HG02840 (cell line): ENCODE results near the gene SHOX.
"Not testable (repeated sequence)": the region's sequence is repeated elsewhere in the genome, so short reads cannot be mapped to it uniquely, and the experiment has no call there.

Source experiments
- ATAC-seq: cut with Tn5 transposase; IDR thresholded peaks from one replicate; pipeline ENCODE4 v1.9.1; 2021; ENCODE audit warnings: mild to moderate bottlenecking, moderate library complexity, moderate number of reproducible peaks; ENCODE audit not compliant: unreplicated experiment, low FRiP score

Gene SHOX

DNA sequence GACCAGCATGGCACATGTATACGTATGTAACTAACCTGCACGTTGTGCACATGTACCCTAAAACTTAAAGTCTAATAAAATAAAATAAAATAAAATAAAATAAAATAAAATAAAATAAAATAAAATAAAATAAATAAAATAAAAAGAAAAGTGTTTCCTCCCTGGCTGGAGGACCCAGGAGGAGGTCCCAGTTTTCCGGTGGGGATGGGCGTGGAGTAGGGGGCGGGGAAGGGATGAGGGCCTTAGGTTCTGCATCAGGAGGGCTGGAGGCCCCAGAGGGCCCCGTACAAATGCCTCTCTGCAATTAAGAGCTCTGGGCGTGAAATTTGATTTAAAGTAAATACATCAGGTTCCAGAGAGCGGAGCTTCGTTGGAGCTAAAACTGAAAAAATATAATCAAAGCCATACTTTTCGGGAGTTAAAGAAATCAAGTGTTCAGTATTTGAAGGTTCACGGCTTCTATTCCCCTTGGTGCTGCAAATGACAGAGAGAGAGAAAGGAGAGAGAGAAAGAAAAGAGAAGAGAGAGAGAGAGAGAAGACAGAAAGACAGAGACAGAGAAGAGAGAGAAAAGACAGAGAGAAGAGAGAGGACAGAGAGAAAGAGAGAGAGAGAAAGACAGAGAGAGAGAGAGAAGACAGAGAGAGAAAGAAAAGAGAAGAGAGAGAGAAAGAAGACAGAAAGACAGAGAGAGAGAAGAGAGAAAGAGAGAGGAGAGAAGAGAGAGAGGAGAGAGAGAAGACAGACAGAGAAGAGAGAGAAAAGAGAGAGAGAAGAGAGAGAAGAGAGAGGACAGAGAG is 8.7 kb upstream of the SHOX start:
- no peak for ATAC-seq

DNA sequence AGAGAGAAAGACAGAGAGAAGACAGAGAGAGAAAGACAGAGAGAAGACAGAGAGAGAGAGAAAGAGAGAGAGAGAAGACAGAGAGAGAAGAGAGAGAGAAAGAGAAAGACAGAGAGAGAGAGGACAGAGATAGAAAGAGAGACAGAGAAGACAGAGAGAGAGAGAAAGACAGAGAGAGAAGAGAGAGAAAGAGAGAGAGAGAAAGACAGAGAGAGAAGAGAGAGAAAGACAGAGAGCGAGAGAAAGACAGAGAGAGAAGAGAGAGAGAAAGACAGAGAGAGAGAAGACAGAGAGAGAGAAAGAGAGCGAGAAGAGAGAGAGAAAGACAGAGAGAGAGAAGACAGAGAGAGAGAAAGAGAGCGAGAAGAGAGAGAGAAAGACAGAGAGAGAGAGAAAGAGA is 7.8 kb upstream of the SHOX start:
- ATAC-seq = not testable (repeated sequence)

DNA sequence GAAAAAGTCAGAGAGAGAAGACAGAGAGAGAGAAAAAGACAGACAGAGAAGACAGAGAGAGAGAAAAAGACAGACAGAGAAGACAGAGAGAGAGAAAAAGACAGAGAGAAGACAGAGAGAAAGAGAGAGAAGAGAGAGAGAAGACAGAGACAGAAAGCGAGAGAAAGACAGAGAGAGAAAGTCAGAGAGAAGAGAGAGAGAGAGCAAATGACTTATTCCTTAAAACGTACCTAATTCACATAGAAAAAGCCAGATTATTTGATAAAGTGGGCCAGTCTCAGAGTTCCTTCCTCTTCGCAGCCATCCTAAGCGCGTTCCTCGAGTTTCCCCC is 7.4 kb upstream of the SHOX start:
- ATAC-seq = no peak

GRCh38 chrX:623599-624315 is 6.8 kb upstream of the SHOX start:
- no peak for ATAC-seq

- ATAC-seq = no peak
Measured at GRCh38 chrX:625137-625691, 5.4 kb upstream of the SHOX start.

GRCh38 chrX:626047-626446 is 4.5 kb upstream of the SHOX start:
- ATAC-seq = not testable (repeated sequence)

GRCh38 chrX:626745-627509 is 3.7 kb upstream of the SHOX start:
- ATAC-seq = no peak

DNA sequence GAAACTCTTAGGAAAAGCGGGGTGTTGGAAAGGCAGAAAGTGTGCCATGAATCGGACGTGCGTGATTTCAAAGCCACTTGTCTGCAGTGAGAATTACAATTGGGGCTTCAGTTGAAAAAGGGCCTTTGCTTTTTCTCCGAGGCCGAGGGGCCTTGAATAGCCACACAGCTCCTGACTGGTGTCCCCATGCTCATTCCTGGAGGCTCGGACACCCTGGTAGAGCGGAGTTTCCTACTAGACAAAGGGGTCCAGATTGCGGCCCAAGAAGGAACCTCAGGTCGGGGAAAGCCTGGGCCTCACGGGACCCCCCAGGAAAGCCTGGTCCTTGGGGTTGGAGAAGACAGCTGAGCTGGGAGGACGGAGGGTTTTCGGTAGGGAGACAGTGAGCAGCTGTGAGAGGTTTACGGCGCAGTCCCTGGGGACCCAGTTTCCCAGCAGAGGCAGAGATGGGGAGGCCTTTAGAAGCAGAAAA is 3.0 kb upstream of the SHOX start:
- no peak for ATAC-seq

DNA sequence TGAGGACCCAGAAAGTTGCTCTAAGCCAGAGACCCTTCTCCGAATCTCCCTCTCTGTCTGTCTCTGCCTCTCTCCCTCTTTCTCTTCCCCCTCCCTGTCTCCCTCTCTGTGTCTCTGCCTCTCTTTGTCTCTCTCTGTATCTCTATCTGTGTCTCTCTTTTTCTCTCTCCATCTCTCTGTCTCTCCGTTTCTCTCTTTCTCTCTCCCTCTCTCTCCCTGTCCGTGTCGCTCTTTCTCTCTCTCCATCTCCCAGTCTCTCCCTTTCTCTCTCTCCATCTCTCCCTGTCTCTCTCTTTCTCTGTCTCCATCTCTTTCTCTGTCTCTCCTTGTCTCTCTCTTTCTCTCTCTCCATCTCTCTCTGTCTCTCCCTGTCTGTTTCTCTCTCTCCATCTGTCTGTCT is 2.6 kb upstream of the SHOX start:
- ATAC-seq = no peak

- no peak for ATAC-seq
Measured at GRCh38 chrX:629230-630006, 1.2 kb upstream of the SHOX start.

DNA sequence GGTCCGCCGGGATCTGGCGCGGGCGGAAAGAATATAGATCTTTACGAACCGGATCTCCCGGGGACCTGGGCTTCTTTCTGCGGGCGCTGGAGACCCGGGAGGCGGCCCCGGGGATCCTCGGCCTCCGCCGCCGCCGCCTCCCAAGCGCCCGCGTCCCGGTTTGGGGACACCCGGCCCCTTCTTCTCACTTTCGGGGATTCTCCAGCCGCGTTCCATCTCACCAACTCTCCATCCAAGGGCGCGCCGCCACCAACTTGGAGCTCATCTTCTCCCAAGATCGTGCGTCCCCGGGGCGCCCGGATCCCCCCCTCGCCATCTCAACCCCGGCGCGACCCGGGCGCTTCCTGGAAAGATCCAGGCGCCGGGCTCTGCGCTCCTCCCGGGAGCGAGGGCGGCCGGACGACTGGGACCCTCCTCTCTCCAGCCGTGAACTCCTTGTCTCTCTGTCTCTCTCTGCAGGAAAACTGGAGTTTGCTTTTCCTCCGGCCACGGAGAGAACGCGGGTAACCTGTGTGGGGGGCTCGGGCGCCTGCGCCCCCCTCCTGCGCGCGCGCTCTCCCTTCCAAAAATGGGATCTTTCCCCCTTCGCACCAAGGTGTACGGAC is 482 bp upstream of the SHOX start:
- no peak for ATAC-seq

DNA sequence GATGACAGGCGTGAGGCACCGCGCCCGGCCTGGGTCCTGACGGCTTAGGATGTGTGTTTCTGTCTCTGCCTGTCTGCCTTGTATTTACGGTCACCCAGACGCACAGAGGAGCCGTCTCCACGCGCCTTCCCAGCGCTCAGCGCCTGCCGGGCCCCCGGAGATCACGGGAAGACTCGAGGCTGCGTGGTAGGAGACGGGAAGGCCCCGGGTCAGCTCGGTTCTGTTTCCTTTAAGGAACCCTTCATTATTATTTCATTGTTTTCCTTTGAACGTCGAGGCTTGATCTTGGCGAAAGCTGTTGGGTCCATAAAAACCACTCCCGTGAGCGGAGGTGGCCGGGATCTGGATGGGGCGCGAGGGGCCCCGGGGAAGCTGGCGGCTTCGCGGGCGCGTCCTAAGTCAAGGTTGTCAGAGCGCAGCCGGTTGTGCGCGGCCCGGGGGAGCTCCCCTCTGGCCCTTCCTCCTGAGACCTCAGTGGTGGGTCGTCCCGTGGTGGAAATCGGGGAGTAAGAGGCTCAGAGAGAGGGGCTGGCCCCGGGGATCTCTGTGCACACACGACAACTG is 1.3 kb downstream of the SHOX start:
- no peak for ATAC-seq

GRCh38 chrX:632366-633042 is 1.9 kb downstream of the SHOX start:
- ATAC-seq = no peak

GRCh38 chrX:633043-633984 is 2.7 kb downstream of the SHOX start:
- no peak for ATAC-seq

DNA sequence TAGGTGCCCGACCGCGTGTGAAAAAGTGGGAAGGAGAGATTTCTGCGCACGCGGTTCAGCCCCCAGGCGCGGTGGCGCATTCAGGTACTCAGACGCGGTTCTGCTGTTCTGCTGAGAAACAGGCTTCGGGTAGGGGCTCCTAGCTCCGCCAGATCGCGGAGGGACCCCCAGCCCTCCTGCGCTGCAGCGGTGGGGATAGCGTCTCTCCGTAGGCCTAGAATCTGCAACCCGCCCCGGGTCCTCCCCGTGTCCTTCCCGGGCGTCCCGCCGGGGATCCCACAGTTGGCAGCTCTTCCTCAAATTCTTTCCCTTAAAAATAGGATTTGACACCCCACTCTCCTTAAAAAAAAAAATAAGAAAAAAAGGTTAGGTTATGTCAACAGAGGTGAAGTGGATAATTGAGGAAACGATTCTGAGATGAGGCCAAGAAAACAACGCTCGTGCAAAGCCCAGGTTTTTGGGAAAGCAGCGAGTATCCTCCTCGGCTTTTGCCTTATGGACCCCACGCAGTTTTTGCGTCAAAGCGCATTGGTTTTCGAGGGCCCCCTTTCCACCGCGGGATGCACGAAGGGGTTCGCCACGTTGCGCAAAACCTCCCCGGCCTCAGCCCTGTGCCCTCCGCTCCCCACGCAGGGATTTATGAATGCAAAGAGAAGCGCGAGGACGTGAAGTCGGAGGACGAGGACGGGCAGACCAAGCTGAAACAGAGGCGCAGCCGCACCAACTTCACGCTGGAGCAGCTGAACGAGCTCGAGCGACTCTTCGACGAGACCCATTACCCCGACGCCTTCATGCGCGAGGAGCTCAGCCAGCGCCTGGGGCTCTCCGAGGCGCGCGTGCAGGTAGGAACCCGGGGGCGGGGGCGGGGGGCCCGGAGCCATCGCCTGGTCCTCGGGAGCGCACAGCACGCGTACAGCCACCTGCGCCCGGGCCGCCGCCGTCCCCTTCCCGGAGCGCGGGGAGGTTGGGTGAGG is 3.7 kb downstream of the SHOX start:
- ATAC-seq = no peak

DNA sequence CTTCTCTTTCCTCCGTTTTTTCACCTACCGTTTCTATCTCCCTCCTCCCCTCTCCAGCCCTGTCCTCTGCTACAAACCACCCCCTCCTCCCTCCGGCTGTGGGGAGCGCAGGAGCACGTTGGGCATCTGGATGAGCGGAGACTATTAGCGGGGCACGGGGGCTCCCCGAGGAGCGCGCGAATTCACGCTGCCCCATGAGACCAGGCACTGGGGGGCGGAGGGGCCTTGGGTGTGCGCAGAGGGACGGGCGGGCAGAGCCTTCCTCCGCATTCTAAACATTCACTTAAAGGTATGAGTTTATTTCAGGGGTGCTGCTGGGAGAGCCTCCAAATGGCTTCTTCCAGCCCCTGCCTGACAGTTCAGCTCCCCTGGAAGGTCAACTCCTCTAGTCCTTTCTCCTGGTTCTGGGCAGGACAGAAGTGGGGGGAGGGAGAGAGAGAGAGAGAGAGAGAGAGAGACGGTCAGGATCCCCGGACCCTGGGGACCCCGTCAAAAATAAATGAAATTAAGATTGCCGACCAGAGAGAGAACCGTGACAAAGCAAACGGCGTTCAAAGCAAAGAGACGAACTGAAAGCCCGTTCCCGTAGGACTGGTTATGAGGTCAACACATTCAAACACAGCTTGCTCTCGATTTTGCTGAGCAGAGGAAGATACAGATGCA is 5.0 kb downstream of the SHOX start:
- no peak for ATAC-seq
